Colonic mucosa (tissue), 4 donors: Measurements from ENCODE around the gene RAP1GDS1. TPM values are rescaled to one million over a fixed set of nuclear protein-coding genes. Genes with fewer than 3 reads are reported as not detected.
"Not testable (repeated sequence)": the region's sequence is repeated elsewhere in the genome, so short reads cannot be mapped to it uniquely, and the experiment has no call there.

ENCODE experiments used
- DNase-seq: peaks from one replicate; pipeline ENCODE4 v3.0.0-alpha.2; 2020
- H3K27ac ChIP-seq: fragments of 200-600 bp; one replicate; pipeline ENCODE4 v1.8.0; 2021
- H3K27me3 ChIP-seq: fragments of 200-600 bp; one replicate; pipeline ENCODE4 v1.8.0; 2021
- H3K36me3 ChIP-seq: fragments of 200-600 bp; one replicate; pipeline ENCODE4 v1.8.0; 2021
- H3K4me1 ChIP-seq: fragments of 200-600 bp; one replicate; pipeline ENCODE4 v1.8.0; 2021; ENCODE audit warnings: mild to moderate bottlenecking
- H3K4me3 ChIP-seq: fragments of 200-600 bp; one replicate; pipeline ENCODE4 v1.8.0; 2021
- H3K9ac ChIP-seq, 2 donors: one replicate each; pipeline ENCODE4 v1.7.0; 2013; ENCODE audit warnings: control low read depth in 2 of 2, low read depth in 2 of 2, low read length in 2 of 2
- H3K9me3 ChIP-seq: fragments of 200-600 bp; one replicate; pipeline ENCODE4 v1.8.0; 2021
- intact Hi-C: fragments of 100-400 bp; cut with DNase I; formaldehyde crosslinking; loops from one replicate; pipeline ENCODE4 v1.14.1; 2022
- total RNA-seq, 2 donors: library from RNA; stranded (reverse); fragmentation: NEBNext Ultra II Directional in 1 of 2; extraction: Animal tissue kit (Norgen Biotek cat#: 25700) in 1 of 2; gene quantifications; one replicate each; pipeline ENCODE4 v1.2.1, GENCODE V29; 2021
- TF ChIP-seq, protein P1 (sequence below): fragments of 200-600 bp; IDR thresholded peaks from one replicate; pipeline ENCODE4 v1.8.0; 2022; ENCODE audit warnings: antibody characterized with exemption, mild to moderate bottlenecking
- donor health status: healthy.
- donor health status: DM: no; HTN: no; CAD: no.
- donor health status: DM: no; HTN: no; CAD: no.

Gene RAP1GDS1
- total RNA-seq, 2 donors from 2014 or later: 38.4 to 42.3 TPM

DNA sequence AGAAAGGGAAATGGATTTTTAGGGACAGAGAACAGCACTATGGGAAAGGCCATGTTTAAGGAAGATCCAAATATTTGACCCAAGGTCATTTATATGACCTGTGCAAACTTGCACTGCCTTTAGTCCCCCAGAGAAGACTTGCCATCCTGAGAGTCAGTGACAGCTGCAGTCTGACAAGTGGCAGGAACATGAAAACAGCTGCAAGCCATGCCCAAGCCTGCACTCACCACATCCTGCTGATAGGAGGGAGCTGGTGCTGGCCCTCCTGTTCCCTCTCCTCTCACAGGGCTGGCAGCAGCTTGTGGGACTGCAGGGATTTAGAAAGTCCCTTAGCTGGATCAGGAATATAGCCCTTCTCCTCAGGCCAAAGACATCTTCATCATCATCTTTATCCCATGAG, 187.7 kb downstream of the RAP1GDS1 start:
- no peak overlapping the region for H3K9ac ChIP-seq
- H3K27ac ChIP-seq: no peak overlapping the region
- H3K4me3 ChIP-seq: no peak overlapping the region
- intact Hi-C loops: no loop called here
- H3K4me1 ChIP-seq: no peaks in the 10 kb centered on the region
- DNase-seq: no peak
- H3K27me3 ChIP-seq: no peaks in the 10 kb centered on the region
- TF ChIP-seq, protein P1, sequence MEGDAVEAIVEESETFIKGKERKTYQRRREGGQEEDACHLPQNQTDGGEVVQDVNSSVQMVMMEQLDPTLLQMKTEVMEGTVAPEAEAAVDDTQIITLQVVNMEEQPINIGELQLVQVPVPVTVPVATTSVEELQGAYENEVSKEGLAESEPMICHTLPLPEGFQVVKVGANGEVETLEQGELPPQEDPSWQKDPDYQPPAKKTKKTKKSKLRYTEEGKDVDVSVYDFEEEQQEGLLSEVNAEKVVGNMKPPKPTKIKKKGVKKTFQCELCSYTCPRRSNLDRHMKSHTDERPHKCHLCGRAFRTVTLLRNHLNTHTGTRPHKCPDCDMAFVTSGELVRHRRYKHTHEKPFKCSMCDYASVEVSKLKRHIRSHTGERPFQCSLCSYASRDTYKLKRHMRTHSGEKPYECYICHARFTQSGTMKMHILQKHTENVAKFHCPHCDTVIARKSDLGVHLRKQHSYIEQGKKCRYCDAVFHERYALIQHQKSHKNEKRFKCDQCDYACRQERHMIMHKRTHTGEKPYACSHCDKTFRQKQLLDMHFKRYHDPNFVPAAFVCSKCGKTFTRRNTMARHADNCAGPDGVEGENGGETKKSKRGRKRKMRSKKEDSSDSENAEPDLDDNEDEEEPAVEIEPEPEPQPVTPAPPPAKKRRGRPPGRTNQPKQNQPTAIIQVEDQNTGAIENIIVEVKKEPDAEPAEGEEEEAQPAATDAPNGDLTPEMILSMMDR: no peak
- no peaks in the 10 kb centered on the region for H3K9me3 ChIP-seq
- no peaks in the 10 kb centered on the region for H3K36me3 ChIP-seq

DNA sequence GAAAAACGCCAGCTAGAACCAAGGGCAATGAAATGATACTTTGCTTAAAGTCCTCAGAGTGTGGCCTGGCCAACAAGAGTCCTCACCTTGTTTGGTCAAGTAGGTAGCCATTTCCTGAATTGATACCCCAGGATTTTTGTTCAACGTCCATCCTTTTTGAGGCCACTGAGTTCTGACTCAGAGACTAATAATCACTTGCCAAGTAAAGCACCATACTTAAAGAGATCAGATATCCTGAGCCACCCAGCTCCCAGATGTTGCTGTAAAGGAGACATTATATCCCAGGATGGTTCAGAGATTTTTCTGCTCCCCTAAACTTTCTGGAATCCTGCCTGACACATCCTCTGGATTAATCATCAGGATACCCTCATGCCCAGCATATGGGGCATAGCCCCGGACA, 190.9 kb downstream of the RAP1GDS1 start:
- no peak for DNase-seq
- Histone ChIP-seq H3K9ac (no peak overlapping the region), H3K27me3 (no peaks in the 10 kb centered on the region), H3K27ac (no peak overlapping the region), H3K36me3 (no peaks in the 10 kb centered on the region), H3K4me3 (no peak overlapping the region), H3K9me3 (no peaks in the 10 kb centered on the region), H3K4me1 (no peaks in the 10 kb centered on the region)
- TF ChIP-seq, protein P1: no peak
- intact Hi-C loops: no loop called here

DNA sequence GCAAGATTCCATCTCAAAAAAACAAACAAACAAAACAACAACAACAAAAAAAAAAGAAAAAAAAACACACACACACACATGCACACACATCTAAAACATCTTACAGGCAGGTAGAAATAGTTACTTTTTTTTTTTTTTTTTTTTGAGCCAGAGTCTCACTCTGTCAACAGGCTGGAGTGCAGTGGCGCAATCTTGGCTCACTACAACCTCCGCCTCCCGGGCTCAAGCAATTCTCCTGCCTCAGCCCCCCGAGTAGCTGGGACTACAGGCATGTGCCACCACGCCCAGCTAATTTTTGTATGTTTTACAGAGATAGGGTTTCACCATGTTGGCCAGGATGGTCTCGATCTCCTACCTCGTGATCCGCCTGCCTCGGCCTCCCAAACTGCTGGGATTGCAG, 196.2 kb downstream of the RAP1GDS1 start:
- H3K4me3 ChIP-seq, intact Hi-C loops, H3K27ac ChIP-seq, H3K9me3 ChIP-seq, H3K27me3 ChIP-seq, H3K36me3 ChIP-seq, H3K4me1 ChIP-seq, H3K9ac ChIP-seq, DNase-seq: not testable (repeated sequence)

DNA sequence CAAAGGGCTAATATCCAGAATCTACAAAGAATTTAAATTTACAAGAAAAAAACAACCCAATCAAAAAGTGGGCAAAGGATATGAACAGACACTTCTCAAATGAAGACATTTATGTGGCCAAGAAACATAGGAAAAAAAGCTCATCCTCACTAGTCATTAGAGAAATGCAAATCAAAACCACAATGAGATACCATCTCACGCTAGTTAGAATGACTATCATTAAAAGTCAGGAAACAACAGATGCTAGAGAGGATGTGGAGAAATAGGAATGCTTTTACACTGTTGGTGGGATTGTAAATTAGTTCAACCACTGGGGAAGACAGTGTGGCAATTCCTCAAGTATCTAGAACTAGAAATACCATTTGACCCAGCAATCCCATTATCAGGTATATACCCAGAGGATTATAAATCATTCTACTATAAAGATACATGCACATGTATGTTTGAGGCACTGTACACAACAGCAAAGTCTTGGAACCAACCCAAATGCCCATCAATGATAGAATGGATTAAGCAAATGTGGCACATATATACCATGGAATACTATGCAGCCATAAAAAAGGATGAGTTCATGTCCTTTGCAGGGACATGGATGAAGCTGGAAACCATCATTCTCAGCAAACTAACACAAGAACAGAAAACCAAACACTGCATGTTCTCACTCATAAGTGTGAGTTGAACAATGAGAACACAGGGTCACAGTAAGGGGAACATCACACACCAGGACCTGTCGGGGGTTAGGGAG, 200.1 kb downstream of the RAP1GDS1 start:
- not testable (repeated sequence) for DNase-seq, H3K9ac ChIP-seq, H3K4me1 ChIP-seq, H3K27ac ChIP-seq, H3K36me3 ChIP-seq, H3K27me3 ChIP-seq, H3K9me3 ChIP-seq, H3K4me3 ChIP-seq
- intact Hi-C loops: loop anchor here (10.0 kb wide), 3 partner anchors 374 to 1004 kb away; no protein-coding TSS in a partner anchor

DNA sequence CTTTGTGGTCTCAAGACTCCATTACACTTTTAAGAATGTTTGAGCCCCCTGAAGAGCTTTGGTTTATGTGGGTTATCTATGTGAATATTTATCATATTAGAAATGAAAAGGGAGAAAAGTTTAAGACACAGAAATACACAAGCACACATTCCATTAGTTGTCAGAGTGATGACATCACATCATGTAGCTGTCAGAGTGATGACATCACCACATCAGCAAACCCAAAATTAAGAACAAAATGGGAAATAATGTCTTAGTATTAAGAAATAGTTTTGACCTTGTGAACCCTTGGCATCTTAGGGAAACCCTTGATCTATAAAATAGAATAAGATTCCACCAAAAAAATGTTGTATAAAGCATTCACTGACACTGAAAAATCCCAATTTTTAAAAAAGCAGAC, 201.3 kb downstream of the RAP1GDS1 start:
- TF ChIP-seq, protein P1: no peak
- H3K9ac ChIP-seq: no peak overlapping the region
- no peak overlapping the region for H3K4me3 ChIP-seq
- no peak for DNase-seq
- no peaks in the 10 kb centered on the region for H3K27me3 ChIP-seq
- H3K9me3 ChIP-seq: no peaks in the 10 kb centered on the region
- H3K27ac ChIP-seq: no peak overlapping the region
- no peaks in the 10 kb centered on the region for H3K4me1 ChIP-seq
- H3K36me3 ChIP-seq: no peaks in the 10 kb centered on the region
- intact Hi-C loops: loop anchor here (10.0 kb wide), 3 partner anchors 372 to 1002 kb away; no protein-coding TSS in a partner anchor

DNA sequence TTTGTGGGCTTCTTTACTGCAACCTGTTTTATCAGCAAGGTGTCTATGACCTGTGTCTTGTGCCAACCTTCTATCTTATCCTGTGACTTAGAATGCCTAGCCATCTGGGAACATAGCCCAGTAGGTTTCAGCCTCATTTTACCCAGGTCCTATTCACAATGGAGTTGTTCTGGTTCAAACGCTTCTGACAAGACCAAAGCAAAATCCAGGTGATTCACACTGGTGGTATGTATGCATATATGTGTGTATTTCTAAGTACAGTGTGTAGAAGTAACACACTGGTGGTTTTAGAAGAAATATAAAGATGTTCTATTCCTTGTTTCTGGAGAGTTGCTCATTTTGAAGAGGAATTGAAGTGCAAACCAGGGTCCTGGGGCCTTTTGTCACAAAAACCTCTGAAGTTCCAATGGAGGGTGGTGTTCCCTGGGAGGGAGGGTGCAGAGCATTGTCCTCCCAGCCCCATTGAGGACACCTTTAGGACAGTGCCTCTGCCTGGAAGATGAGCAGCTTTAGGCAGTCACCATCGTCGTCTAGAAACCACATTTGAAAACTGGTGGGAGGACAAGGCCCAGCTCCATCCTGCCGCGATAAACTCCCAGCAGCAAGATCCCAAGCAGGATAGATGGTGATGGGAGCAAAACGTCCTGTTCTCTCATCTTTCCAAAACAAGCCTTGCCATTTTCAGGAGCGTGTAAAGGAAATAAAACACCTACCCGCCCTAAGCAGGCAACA, 205.8 kb downstream of the RAP1GDS1 start:
- no peak for DNase-seq
- no peak overlapping the region for H3K4me3 ChIP-seq
- peaks cover 3% of the 10 kb centered on the region for H3K4me1 ChIP-seq
- no peaks in the 10 kb centered on the region for H3K27me3 ChIP-seq
- no peaks in the 10 kb centered on the region for H3K36me3 ChIP-seq
- intact Hi-C loops: loop anchor here (5.0 to 10.0 kb wide), 4 partner anchors 368 to 998 kb away; no protein-coding TSS in a partner anchor
- TF ChIP-seq, protein P1: no peak
- H3K9me3 ChIP-seq: no peaks in the 10 kb centered on the region
- no peak overlapping the region for H3K27ac ChIP-seq
- H3K9ac ChIP-seq: no peak overlapping the region
